Left ventricle myocardium inferior (tissue), 1 donor: ENCODE measurements around the gene GPR31. TPM values are rescaled to one million over a fixed set of nuclear protein-coding genes. Genes with fewer than 3 reads are reported as not detected.

Source experiments
- DNase-seq: peaks from one replicate; pipeline ENCODE4 v3.0.0-alpha.2; 2020
- H3K27ac ChIP-seq: fragments of 200-600 bp; replicated peaks from 2 replicates; pipeline ENCODE4 v1.8.0; 2021
- H3K27me3 ChIP-seq: fragments of 200-600 bp; 2 replicates; pipeline ENCODE4 v1.8.0; 2021; ENCODE audit warnings: low read depth
- H3K36me3 ChIP-seq: fragments of 200-600 bp; 2 replicates; pipeline ENCODE4 v1.8.0; 2021
- H3K4me1 ChIP-seq: fragments of 200-600 bp; 2 replicates; pipeline ENCODE4 v1.8.0; 2021
- H3K4me3 ChIP-seq: fragments of 200-600 bp; 2 replicates; pipeline ENCODE4 v1.8.0; 2021; ENCODE audit warnings: mild to moderate bottlenecking, moderate library complexity
- H3K9me3 ChIP-seq: fragments of 200-600 bp; replicated peaks from 2 replicates; pipeline ENCODE4 v1.8.0; 2021
- CTCF ChIP-seq: fragments of 200-600 bp; IDR thresholded peaks from 2 replicates; pipeline ENCODE4 v1.8.0; 2021; ENCODE audit warnings: antibody characterized with exemption, mild to moderate bottlenecking, borderline replicate concordance
- intact Hi-C: fragments of 100-400 bp; cut with micrococcal nuclease; formaldehyde crosslinking; loops from one replicate; pipeline ENCODE4 v1.11.0; 2022
- total RNA-seq: library from RNA; stranded (reverse); fragmentation: NEBNext Ultra II Directional; extraction: Animal tissue kit (Norgen Biotek cat#: 25700); gene quantifications from one replicate; pipeline ENCODE4 v1.2.1, GENCODE V29; 2021
- donor health status: DM: no; HTN: yes; CAD: no; lungs with severe emphysema.

GPR31 gene
- total RNA-seq, 1 donor from 2014 or later = not detected

- TF ChIP-seq CTCF = no peak
- no peak for DNase-seq
- no peak overlapping the region for H3K4me3 ChIP-seq
- intact Hi-C loops = no loop called here
- H3K9me3 ChIP-seq = no peaks in the 10 kb centered on the region
- H3K27me3 ChIP-seq = peaks cover 57% of the 10 kb centered on the region
- no peaks in the 10 kb centered on the region for H3K36me3 ChIP-seq
- no peaks in the 10 kb centered on the region for H3K4me1 ChIP-seq
- no peak overlapping the region for H3K27ac ChIP-seq
These were observed 366 bp downstream of the GPR31 start for GRCh38 chr6:167157414-167157813.

DNA sequence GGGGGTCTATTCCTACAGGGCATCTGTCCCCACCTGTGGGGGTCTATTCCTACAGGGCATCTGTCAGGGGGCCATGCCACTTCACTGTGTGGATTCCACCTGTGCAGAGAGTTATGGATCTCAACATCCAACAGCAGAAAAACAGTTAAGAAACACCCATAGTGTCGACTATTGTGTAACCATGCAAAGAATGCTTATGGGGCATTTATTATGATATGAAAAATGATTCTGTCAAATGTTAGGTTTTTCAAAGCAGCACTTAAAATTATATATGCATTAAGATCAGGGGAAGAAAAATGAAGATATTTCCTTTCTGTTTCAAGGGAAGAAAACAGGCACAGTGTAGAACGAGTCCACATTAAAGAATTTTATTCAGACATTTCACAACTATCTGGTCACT, 2.9 kb downstream of the GPR31 start:
- no peak for TF ChIP-seq CTCF
- H3K36me3 ChIP-seq = no peaks in the 10 kb centered on the region
- H3K4me3 ChIP-seq = no peak overlapping the region
- intact Hi-C loops = no loop called here
- no peak for DNase-seq
- no peaks in the 10 kb centered on the region for H3K9me3 ChIP-seq
- H3K27me3 ChIP-seq = peaks cover 42% of the 10 kb centered on the region
- no peak overlapping the region for H3K27ac ChIP-seq
- no peaks in the 10 kb centered on the region for H3K4me1 ChIP-seq

DNA sequence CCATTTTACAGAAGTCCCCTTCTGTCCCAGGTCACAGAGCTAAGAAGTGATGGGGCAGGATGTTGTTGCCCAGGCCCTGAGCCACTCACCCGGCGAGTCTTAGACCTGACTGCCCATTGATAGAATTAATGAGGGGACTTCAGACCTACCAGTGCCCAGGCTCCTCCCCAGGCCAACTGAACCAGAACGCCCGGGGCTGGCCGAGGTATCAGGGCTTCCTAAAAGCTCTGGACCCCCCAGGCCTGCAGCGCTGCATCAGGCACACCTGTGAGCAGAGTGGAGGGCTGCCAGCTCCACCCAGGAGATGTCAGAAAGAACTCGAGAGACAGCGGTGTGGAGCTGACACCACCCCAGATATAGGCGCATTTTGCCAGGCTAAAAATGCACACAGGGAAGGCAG, 3.5 kb downstream of the GPR31 start:
- Histone ChIP-seq H3K4me3 (no peak overlapping the region), H3K4me1 (no peaks in the 10 kb centered on the region), H3K27ac (no peak overlapping the region), H3K36me3 (no peaks in the 10 kb centered on the region), H3K27me3 (peaks cover 48% of the 10 kb centered on the region), H3K9me3 (no peaks in the 10 kb centered on the region)
- DNase-seq = no peak
- intact Hi-C loops = no loop called here
- TF ChIP-seq CTCF = no peak

DNA sequence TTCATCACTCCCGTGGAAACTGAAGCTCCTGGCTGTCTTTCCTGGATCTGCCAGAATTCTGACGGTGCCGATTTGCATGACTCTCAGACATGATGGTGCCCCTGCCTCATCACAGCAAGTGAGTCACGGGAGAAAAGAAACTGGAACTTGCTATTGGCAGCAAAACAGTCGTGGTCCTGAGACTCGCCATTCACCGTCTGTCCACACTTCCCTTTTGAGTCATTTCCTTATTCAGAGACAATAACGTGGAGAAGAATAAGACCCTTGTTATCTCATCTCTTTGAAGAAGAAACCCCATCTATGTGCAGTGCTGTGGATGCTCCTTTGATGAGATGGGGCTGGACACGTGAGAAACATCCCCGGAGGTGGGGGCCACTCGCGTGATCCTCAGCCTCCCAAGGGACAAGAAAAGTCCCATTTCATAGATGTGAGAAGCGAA, 4.2 kb downstream of the GPR31 start:
- no peak for DNase-seq
- Histone ChIP-seq H3K4me3 (peak overlapping the region; percentile 11), H3K4me1 (no peaks in the 10 kb centered on the region), H3K9me3 (no peaks in the 10 kb centered on the region), H3K27ac (no peak overlapping the region), H3K27me3 (peaks cover 56% of the 10 kb centered on the region), H3K36me3 (no peaks in the 10 kb centered on the region)
- intact Hi-C loops = no loop called here
- no peak for TF ChIP-seq CTCF

DNA sequence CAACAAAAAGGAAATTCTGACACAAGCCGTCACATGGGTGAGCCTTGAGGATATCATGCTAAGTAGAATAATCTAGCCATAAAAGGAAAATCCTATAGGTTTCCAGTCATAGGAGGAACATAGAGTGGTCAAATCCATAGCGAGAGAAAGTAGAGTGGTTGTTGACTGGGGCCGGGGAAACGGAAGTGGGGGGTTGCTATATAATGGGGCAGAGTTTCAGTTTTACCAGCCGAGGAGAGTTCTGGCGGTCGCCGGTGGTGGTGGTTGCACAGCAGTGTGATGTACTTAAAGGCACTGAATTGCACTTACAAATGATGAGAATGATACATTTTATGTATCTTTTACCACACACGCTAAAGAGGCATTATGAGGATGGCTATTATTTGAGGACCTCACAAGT, 4.9 kb downstream of the GPR31 start:
- intact Hi-C loops = no loop called here
- H3K9me3 ChIP-seq = no peaks in the 10 kb centered on the region
- H3K4me1 ChIP-seq = no peaks in the 10 kb centered on the region
- H3K27me3 ChIP-seq = peaks cover 62% of the 10 kb centered on the region
- H3K4me3 ChIP-seq = no peak overlapping the region
- H3K27ac ChIP-seq = no peak overlapping the region
- no peak for TF ChIP-seq CTCF
- no peak for DNase-seq
- H3K36me3 ChIP-seq = no peaks in the 10 kb centered on the region

GRCh38 chr6:167151648-167152047, 6.1 kb downstream of the GPR31 start:
- Histone ChIP-seq H3K27ac (no peak overlapping the region), H3K36me3 (no peaks in the 10 kb centered on the region), H3K9me3 (no peaks in the 10 kb centered on the region), H3K27me3 (peaks cover 63% of the 10 kb centered on the region), H3K4me3 (no peak overlapping the region), H3K4me1 (no peaks in the 10 kb centered on the region)
- DNase-seq = no peak
- intact Hi-C loops = no loop called here
- TF ChIP-seq CTCF = no peak
